Dermis lymphatic vessel endothelial cell (primary cell): Measurements from ENCODE around the gene RBM8A. TPM values are rescaled to one million over a fixed set of nuclear protein-coding genes. Genes with fewer than 3 reads are reported as not detected.

Source experiments
- total RNA-seq: library from RNA; depleted of rRNA; stranded (reverse); fragments of >200 nt; gene quantifications from 2 replicates; pipeline ENCODE4 v1.2.1, GENCODE V29; 2014

RBM8A gene
- 92.2 and 123 TPM in 2 replicates for total RNA-seq

GRCh38 chr1:145927063-145927886 lies at the start of gene RBM8A:
Gene RBM8A, minus strand, starts transcription at chr1:145927484. Its CDS starts 58 bp downstream, at chr1:145927426.

GRCh38 chr1:145964328-145965118 lies 37.2 kb upstream of the RBM8A start, which contains the start of the genes ANKRD34A and POLR3GL:
Gene ANKRD34A, minus strand, starts transcription at chr1:145964575. Its CDS starts 2,816 bp downstream, at chr1:145961759.
Gene POLR3GL, plus strand, starts transcription at chr1:145964690. Its CDS starts 10,176 bp downstream, at chr1:145974866.

DNA sequence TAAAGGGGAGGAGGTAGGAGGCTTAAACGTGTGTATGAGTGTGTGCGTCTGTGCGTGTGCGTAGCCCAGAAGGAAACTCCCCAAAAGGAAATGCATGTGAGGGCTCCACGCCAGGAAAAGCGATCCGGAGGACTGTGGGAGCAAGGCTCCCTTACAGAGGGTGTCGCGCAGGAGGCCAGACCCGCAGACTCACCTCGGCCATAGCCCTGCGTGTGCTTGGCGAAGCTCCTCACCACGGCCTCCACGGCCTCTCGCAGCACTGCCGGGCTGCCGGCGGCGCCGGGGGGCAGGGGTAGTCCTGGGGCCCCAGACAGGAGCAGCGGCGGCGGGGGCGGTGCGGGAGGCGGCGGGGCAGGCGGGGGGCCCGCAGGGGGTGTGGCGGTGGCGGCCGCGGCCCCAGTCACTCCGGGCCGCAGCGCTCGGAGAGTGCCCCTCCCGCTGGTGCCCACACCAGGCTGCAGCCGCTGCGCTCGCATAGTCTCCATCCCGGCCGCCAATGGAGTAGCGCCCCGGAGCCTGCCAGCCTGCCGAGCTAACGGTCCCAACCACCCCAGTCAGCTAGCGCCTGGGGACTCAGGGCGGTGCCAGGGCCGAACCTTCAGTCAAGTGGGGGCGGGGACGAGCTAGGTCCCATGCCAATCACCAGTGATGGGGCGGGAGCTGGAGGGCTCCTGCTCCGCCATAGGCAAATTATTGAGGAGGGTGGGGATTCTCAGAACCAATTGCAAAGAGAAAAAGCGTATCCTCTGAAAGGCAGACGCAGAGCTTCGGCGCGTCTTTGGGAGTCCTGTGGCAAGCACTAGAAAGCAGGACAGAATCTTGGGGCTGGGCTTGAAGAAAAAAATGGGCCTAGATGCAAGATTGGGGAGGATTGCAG lies 30.4 kb upstream of the RBM8A start, which contains the start of gene LIX1L:
LIX1L (minus strand) TSS at position 575 of the 877 bp plus-strand sequence; CDS start at position 485, 90 bp downstream.

DNA sequence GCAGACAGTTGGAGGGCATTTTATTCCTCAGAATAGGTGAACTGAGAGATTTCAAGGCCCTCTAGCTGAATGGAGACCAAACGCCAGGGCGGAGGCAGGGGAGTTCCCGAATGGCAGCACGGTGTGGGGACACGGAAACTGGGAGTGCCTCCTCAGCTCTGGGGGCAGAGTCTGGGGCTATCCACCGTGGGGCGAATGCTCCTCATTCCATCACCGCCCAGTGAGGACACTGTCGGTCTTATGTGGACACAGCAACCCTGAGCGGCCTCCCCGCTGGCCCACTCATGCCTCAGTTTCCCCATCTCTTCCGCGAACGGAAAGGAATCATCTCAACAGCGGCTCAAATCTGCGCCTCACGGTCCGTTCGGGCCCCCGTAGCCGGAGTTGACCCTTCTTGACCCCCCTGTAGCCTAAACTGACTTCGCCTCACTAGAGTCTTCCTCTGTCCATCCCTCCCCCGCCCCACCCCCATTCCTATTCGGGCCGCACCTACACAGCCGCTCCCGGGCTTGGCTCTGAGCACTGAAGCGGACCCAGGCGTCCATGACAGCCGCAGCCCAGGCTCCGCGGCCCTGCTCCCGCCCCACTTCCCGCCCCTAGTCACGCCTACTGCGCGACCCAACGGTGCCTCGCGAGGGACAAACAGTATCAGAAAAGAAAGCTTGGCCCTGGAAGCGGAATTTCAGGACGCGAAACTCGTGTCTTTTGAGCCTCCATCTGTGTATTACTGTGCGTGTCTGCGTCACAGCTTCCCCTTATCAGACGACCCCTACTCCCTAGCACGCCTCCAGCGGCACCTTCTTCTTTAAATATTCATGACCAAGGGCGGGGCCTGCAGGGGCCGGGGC lies 8.9 kb downstream of the RBM8A start, which contains the start of gene PEX11B:
PEX11B (minus strand) TSS at position 574 of the 848 bp plus-strand sequence; CDS start at position 545, 29 bp downstream.

GRCh38 chr1:145885738-145886287 lies 41.5 kb downstream of the RBM8A start, which contains the start of gene ANKRD35:
Gene ANKRD35, minus strand, starts transcription at chr1:145885866. Its CDS starts 108 bp downstream, at chr1:145885758.

Other genes with a start within 250 kb of the RBM8A start
- gene PDZK1, start 220.1 kb downstream of the RBM8A start, total RNA-seq = under 0.01 TPM in 1 of 2 replicates, not detected in the other
- not detected in 2 replicates for gene CD160, start 208.0 kb downstream of the RBM8A start, total RNA-seq
- gene RNF115, start 103.4 kb downstream of the RBM8A start, total RNA-seq = 13.3 and 15.9 TPM in 2 replicates
- 22.4 and 24.6 TPM in 2 replicates for gene POLR3C, start 103.3 kb downstream of the RBM8A start, total RNA-seq
- 2.6 and 3.0 TPM in 2 replicates for gene NUDT17, start 81.9 kb downstream of the RBM8A start, total RNA-seq
- 4.3 and 5.8 TPM in 2 replicates for gene PIAS3, start 68.4 kb downstream of the RBM8A start, total RNA-seq
- gene ANKRD35, start 41.6 kb downstream of the RBM8A start, total RNA-seq = under 0.01 TPM in 1 of 2 replicates, not detected in the other
- 2.0 and 4.2 TPM in 2 replicates for gene ITGA10, start 17.4 kb downstream of the RBM8A start, total RNA-seq
- gene PEX11B, start 8.8 kb downstream of the RBM8A start, total RNA-seq = 28.9 and 30.9 TPM in 2 replicates
- 23.7 and 26.8 TPM in 2 replicates for gene LIX1L, start 30.5 kb upstream of the RBM8A start, total RNA-seq
- gene ANKRD34A, start 37.1 kb upstream of the RBM8A start, total RNA-seq = under 0.01 TPM in 2 replicates
- 15.8 and 16.8 TPM in 2 replicates for gene POLR3GL, start 37.2 kb upstream of the RBM8A start, total RNA-seq
- 95.3 and 200 TPM in 2 replicates for gene TXNIP, start 69.1 kb upstream of the RBM8A start, total RNA-seq
- gene HJV, start 94.3 kb upstream of the RBM8A start, total RNA-seq = not detected in 2 replicates
- 0.22 and 0.77 TPM in 2 replicates for gene NBPF10, start 217.3 kb upstream of the RBM8A start, total RNA-seq